PFSK-1 (cell line): Measurements from ENCODE around the gene SUFU.

ENCODE experiments used
- POLR2AphosphoS5 ChIP-seq: IDR thresholded peaks from 2 replicates; pipeline ENCODE4 v1.6.1; 2012; ENCODE audit warnings: low read depth, mild to moderate bottlenecking, control low read depth, low read length, moderate library complexity
- TAF1 ChIP-seq: IDR thresholded peaks from 2 replicates; pipeline ENCODE4 v1.6.1; 2012; ENCODE audit warnings: low read length, control low read depth, borderline replicate concordance; ENCODE audit not compliant: insufficient read depth

DNA sequence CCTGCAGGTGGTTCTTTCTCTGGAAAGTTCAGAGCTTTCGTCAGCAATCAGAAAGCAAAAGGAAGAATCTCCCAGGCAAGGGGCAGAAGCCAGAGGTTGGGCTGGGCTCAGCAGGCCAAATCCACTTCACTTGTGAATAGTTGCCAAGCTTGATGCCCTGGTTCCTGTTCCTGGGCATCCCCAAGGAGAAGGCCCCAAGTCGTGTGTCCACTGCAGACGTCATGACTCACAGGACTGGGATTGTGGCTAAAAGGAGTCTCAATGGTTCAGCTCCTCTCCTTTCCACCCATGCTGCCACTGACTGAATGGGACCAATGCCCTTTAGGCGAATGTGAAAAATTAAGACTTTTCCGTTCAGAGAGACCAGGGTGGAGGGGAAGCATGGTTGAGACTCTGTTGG, 101.9 kb downstream of the SUFU start:
- TF ChIP-seq TAF1: no peak
- TF ChIP-seq POLR2AphosphoS5: no peak
